HG03558 (cell line): Measurements from ENCODE around the gene MEGF11.

Experiments used
- ATAC-seq: cut with Tn5 transposase; IDR thresholded peaks from one replicate; pipeline ENCODE4 v1.9.1; 2021; ENCODE audit warnings: moderate number of reproducible peaks; ENCODE audit not compliant: unreplicated experiment; ENCODE audit errors: extremely low read depth

MEGF11 gene

DNA sequence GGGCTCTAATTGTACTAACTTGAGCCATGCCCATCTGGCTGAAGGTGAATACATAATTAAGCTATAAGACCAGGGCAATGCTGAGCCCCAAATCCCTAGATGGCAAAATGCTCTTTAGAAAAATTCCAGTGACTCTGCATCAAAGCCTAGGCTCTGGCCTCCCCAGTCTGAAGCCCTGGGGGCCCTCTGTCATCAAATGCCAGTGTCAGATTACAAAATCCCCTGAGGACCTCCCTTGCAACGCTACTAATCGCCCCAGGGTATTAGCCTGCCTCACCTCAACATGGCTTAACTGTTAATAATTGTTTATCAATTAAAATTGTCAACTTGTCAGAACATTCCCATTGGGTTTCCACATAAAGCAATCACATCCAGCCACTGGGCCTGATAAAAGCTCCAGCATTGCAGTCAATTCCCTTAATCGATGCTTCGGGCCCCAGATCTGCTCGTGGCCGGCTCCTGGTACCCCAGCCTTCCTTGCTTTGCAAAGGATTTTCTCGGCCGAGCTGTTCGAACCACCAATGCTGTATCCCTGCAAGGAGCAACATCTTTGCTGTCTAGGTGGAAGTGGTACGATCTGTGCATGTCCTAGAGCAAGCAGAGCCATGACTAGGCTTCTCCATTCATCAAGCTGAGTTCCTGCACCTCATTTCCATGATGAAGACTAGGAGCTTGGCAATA lies 151.7 kb downstream of the MEGF11 start:
- no peak for ATAC-seq

DNA sequence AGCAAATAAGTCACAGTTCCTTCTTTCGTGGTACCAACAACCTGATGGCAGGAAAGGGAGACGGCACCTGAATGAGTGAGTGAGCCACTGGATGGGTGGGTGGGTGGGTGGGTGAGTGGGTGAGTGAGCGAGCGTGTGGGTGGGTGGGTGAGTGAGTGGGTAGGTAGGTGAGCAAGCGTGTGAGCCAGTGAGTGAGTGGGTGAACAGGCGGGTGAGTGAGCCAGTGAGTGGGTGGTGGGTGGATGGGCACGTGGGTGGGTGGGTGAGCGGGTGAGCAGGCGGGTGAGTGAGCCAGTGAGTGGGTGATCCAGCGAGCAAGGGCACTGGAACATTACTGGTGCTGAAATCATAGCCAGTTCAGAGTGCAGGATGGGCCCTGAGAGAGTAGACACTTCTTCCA lies 152.8 kb downstream of the MEGF11 start:
- no peak for ATAC-seq

DNA sequence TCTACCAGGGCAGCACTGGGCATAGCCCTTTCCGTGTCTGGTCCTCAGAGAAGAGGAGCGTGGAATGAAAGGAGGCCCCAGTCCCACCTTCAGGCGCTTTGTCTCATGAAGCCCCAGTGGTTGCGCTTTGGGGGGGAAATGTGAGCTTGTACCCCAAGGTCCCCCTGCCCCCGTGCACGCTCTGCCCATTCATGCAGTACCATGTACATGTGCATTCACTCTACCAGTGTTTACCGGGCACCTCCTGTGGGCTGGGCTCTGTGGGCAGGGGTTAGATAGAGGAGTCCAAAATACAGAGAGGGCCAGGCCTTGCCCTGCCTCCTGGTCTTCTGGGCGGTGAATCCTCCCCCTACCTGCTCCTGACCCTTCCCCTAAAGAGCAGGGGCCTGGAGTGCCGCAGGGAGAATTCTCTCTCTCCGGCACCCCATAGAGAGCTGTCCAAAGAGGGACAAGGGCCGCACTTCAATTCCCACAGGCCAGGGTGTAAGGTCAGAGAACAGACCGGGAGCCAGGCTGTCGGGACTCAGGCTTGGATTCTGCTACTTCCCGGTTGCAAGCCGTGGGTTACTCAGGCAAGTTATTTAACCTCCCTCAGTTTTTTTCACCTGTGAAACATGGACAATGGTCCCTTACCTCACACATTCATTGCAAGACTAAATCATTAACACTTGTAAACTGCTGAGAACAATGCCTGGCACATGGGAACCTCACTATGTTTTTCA lies 153.4 kb downstream of the MEGF11 start:
- ATAC-seq = no peak

DNA sequence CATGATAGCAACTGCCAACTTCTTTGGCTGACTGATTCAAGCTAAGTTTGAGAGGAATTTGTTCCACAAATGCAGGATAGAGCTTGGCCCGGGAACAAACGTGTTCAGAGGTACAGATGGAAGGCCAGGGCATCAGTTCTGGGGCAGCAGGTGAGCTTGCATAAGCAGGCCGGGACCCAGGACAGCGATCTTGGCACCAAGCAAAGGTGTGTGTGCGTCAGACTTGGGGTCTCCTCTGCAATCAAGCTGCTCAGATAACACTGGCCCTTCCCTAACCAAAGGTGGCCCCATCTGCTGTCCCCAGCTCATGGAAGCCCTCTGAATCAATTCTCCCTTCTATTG lies 155.6 kb downstream of the MEGF11 start:
- no peak for ATAC-seq

DNA sequence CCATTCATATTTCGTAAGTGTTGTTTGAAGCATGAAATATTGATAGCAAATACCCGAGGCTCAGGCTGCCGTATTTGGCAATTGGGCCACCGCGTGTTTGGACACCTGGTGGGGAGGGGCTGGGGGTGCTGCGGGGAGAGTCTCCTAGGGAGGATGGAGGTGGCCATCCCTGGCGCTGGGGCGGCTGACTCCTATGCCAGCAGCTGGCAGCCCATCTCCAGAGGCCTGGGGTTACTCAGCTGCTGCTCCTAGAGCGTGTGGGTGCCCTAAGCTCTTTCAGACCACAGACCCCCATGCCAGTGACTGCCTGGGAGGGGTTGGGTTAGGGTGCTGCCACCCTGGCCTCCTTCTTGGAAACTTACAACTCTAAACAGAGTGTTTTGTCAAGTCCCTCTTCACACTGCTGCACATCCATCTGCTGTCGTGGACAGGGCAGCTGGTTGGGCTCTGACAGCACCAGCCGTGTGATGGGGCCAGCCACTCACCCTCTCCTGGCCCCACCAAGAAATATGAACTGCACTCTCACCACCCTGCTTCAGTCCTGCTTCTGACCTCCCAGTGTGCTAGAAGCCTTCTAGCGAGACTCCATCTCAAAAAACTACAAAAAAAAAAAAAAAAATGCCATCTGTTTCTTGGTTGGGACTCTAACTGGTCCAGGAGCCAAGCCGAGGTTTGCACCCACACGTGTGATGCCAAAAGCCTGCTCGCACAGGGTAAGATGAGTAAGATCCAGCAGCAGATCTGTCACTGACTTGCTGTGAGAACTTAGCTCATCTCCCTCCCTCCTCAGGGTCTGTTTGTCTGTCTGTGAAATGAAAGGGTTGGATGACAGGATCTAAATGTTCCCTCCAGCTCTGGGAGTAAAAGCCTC lies 156.2 kb downstream of the MEGF11 start:
- no peak for ATAC-seq

DNA sequence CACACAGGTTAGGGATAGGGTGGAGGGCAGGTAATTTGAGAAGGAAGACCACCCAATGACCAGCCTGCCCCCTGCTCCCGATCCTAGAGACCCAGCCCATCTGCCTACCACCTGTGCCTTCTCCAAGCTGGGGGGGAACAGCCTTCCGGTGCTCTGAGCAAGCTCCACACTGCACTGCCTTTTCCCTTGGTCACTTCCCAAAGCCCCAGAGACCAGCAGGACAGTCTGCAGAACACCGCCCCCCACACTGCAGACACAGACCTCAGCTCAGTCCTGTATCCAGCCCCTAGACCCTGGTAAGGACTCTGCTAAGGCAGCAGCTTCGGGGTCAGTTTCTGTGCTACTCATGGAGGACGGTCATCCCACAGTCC lies 156.9 kb downstream of the MEGF11 start:
- no peak for ATAC-seq

DNA sequence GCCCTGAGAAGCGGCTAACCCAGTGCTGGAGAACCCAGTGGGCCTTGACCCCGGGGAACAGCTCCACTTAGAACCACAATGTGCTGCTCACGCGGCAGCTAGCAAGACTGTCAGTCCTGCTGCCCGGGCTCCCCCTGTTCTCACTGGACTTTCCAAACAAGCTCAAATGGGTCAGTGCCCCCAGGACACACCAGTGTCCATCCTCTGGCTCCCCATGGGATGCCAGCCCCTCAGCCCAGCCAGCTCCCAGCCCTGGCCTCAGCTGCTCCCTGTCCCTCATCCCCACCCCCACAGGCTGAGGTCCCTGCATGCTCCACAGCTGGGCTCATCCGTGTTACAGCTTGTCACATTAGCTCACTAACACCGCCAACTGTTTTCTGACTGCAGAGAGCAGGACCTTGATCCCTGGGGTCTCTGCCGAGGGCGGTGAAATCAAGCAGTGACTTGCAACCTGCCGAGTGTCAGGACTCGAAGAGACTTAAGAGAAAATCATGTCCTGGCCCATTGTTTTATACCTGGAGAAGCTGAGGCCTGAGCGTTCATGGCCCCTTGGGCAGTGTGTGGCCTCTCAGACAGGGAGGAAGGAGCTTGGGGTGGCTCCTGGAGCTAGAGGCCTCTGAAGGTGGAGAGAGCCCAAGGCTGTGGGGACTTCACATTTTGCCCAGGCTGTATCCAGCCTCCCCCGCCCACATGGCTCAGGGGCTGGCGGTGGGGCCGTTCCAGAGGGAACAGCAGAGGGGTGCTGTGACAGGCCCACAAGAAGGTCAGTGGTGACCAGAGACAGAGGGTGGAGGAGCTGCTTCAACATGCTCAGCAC lies 157.5 kb downstream of the MEGF11 start:
- no peak for ATAC-seq

DNA sequence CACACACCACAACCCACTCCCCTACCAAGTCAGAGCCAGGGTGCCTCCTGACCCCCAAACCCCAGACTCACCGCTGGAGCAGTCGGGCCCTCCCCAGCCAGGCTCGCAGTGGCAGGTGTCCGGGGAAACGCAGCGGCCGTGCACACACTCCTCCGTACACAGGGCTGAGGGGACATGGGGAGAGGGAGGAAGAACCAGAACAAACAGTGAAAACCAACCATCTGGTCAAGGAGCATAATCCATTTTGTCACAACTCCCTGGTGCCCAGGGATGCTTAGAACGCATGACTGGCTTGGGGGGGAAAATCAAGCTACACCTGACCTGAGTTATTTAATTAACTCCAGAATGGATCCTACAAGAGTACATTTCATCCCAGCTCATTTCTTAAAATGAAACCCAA lies 159.2 kb downstream of the MEGF11 start:
- no peak for ATAC-seq

DNA sequence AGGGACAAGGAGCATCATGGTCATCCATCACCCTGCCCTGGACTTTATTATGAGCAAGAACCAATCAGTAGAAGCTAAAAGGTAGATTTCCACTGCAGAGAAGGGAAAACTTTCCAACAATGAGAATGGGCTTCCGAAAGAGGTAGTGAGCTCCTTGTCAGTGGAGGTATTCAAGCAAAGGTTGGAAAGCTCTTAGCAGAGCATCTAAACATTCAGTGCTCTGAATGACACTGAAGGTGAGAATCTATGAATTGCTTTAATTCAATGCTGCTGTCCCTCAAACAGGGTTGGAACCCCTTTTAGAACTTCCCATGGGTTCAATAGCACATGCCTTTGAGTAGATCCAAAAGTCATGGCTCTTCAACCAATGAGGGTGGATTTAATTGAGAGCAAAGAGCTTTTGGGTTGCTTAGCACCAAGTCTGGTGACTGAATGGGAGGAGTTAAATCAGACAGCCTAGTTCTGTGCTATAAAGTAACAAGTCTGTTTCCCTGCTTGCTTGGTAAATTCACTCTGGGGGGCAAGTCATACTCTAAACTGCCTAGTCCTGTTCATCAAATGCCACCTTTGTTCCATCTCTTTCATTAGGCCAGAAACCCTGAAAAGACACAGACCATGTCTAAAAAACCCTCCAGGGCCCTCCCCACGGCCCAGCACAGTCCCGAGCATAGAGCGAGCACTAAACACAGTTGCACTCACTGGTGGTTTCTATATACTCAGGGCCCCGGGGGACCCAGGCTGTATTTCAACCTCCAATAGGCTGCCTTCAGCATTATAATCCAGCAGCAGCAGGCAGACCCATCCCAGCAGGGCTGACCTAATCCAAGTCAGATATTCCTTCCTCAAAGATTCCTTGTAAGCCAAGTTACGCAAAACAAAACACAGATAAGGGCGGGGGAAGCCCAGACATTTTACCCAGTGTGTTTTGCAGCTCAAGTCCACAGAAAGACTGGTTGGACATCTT lies 161.2 kb downstream of the MEGF11 start:
- ATAC-seq = no peak

DNA sequence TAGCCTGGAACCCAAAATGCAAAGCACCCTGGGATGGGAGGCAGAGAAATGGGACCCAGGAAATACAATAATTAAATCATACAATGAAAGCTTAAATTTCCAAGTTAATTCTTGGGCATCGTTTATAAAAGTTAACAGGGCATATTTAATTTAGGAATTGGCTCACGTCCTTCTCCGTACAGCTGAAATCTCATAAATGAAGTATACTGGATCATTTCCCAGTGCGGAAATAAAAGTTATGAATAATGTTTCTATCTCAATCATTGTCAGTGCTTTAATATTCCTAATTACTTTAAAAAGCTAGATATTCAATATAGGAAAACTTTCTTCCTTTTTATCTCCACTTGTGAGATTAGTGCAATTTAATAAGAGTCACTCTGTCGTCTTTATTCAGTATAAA lies 164.0 kb downstream of the MEGF11 start:
- ATAC-seq = no peak

DNA sequence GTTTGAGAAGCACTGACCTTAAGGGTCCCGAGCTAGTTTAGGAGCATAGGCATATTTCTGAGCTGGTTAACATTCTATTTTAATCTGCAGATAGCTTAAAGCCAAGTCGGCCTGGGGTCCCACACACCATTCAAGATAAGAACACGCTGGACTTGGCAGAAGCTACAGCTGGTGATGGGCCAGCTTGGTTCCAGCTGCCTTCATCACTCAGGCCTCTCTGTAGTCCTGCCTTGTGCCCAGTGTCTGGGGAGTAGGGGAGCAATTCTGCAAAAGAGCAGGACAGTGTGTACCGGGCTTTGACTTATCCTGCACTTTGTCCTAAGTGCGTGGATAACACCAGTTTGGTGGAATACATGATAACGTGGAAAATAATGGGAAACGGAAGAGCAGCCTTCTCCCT lies 164.5 kb downstream of the MEGF11 start:
- no peak for ATAC-seq

DNA sequence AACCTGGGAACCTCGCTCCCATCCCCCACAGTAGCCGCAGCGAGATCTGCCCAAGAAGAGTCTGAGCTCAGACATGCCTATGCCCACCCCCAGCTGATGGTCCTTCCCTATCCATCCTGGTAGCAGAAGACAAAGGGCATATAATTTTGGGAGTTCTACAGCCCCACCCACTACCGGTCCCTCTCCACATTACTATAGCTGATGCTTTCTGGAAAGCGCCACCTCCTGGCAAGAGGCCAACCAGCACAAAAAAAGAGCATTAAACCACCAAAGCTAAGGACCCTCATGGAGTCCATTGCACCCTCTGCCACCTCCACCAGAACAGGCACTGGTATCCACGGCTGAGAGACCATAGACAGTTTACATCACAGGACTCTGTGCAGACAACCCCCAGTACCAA lies 168.4 kb downstream of the MEGF11 start:
- ATAC-seq = no peak

DNA sequence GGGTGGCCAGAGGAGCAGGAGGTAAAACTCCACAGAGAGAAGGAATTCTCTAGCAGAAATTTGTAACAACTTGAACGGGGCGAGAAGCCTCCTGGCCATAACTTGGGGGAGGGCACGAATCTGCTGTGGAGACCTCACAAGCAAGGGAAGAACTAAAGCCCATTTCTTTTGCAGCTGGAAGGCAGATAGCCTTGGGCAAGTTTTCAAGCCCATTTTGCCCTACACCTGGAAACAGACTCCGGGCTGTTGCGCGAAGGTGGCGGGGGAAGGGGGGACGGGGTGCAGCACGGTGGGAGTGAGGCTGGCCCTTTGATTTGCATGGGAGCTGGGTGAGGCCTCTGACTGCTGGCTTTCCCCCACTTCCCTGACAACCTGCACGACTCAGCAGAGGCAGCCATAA lies 168.8 kb downstream of the MEGF11 start:
- no peak for ATAC-seq

DNA sequence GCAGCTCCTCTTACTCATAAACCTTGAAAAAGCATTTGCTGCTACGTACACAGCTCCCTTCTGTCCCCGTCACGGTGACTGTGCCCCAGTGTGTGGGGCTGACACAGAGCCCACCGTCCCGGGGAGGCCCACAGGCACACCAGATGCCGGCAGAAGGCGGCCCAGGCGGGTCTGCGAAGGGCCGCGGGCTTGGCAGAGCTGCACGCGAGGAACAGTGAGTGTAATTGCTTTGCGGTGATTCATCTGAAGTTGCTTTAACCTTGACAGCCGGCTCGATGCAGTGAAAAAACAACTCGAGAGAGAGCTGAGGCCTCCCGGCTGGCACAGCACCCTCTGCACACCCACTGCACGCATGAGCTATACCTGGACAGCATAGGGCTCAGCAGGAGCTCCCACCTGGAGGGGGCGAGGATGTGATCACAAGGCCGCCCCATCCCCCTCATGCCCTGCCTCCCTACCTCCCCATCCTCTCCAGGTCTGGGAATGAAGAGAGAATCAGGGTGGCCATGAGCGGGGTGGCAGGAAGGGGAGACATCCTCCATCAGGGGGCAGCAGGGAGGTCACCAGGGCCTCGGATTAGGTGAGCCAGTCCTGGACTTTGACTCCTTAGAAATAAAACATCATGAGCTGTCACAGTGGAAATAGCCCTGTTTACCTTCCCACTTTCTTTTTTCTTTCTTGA lies 172.7 kb downstream of the MEGF11 start:
- no peak for ATAC-seq

DNA sequence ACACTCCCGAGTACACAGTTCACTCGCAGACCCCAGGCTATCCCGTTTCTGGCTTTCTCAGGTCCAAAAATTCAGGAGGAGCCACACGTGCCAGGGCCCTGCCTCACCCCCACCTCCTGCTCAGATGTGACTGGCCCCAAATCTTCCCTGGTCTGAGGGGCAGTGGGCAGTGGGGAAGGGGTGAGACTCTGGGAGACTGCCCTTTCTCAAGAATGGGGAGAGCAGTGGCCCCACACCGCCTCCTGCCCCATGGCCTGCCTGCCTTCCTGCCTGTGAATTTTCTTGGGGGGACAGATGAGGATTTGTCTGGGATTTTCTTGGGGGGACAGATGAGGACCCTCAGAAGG lies 174.6 kb downstream of the MEGF11 start:
- no peak for ATAC-seq

DNA sequence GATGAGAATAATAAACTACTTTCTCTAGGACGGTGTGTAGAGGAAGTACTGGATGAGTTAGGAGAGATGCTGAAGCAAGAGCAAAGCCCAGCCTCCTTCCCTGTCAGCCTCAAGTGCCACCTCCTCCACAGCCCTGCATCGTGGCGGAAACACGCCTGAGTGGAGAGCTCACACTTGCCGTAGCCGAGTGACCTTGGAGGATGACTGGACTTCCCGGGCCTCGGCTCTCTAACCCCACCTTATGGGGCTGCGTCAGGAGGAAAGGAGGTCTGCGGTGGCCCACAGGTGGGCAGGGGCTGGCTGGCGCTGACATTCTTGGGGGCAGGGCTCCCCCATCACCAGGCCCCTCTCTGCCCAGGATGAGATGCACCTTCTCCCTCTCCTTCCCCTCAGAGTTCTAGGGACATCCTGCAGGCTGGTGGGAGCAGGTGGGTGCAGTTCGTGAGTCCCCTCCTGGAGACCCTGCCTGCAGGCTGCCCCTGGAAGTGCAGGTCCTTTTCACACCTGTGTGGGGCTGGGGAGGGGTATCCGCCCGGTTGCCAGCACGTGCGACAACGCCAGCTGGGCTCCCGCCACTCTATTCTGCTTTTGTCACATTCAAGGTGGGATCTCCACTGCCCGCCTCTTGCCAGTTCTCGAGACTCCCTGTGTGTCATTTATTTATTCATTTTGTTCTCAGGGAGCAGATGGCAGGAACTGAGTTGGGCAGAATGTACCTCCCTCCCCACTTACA lies 175.2 kb downstream of the MEGF11 start:
- ATAC-seq = no peak

DNA sequence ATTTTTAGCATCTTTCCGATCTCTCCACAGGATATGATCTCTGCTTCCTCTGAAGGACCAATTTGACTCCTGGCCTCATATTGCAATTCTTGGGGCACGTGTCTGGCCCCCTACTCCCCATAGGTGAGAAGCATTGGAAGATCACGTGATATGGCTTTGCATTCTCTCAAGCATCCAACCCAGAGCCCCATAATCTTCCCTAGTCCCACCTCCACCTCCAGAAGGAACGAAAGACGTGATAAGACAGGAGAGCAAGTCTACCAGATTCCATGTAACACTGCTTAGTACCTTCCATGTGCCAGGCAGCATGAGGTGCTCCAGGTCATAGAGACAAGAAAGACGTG lies 176.3 kb downstream of the MEGF11 start:
- ATAC-seq = no peak

DNA sequence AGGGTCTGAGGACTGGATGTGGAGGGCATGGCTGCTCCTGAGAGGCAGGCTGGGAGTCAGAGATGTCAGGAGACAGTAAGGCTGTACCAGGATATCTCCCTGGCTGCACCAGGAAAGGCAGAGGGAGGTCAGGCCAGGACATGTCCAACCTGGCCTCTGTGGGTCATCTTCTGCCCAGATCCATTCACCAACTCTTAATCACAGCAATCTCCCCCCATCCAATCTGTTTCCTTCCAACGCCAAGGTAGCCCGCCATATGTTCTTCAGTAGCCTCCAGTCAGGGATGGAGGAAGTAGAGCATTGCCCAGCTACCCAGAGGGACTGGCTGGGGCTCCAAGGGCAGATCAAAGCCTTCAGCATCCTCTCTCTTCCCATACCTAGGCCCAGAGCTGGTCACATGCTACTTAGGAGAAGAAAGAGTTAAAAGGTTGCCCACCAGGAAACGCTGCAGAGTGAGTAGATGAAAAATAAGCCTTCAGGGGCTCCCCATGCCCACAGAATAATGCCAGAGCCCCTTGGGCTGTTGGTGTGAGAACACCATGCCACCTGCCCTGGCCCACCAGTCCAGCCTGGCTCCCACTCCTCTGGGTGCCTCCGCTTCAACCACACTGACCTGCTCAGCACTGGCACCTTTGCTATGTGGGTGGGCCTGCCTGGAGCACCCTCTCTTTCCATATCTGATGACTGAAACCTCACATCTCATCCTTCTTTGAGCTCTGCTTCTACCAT lies 176.8 kb downstream of the MEGF11 start:
- no peak for ATAC-seq
